ENCODE measurements around the gene UBALD2.
"Not testable (repeated sequence)": the region's sequence is repeated elsewhere in the genome, so short reads cannot be mapped to it uniquely, and the experiment has no call there.

The UBALD2 gene

DNA sequence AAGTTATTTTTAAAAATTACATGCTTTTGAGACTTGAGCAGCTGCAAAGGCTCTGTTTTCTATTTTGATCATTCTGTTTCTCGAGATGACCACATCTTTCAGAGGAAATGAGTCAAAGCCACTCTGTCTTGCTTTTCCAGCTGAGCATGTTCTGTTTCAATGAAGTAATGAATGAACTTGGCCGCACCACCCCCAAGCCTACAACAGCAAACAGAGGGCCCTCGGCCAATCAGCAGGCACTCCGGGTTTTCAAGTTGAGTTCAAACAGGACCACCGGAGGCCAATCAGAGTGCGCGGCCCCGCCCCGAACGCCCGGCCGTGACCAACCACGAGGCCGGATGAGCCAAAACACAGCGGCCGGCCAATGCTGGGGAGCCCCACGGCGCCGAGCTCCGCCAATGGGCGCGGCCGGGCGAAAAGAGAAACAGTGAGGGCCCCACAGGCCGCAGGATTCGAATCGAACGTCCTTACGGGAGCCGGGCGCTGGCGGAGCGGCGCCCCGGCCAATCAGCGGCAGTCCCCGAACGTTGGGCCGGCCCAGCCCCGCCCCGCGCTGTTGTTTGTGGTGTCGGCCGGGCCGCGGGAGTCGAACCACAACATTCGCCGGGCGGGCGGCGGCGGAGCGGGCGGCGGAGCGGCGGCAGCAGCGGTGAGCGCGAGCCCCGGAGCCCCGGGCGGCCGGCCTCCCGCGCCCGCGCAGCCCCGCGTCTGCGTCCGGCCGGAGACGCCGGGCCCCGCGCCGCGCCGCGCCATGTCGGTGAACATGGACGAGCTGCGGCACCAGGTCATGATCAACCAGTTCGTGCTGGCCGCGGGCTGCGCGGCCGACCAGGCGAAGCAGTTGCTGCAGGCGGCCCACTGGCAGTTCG is at the start of gene UBALD2:
Gene UBALD2 (plus strand): TSS at position 594 of the 869 bp plus-strand sequence. CDS start 158 bp downstream, at position 752.
- DNase-seq = peak; percentile 97 to 98

DNA sequence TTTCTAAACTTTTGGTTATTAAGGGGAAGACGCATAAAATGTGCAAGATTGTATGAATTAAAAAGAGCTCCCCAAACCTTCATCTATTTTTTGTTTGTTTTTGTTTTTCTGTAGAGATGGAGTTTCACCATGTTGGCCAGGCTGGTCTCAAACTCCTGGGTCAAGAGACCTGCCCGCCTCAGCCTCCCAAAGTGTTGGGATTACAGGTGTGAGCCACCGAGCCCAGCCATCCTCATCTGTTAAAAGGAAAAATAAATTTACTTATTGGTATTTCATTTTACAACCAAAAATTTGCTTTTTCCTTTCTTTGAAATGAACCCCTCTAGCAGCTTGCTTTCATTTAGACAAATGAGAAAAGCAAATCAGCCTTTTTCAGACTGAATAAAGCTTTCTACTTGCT is 48.1 kb upstream of the UBALD2 start:
- no peak for DNase-seq

DNA sequence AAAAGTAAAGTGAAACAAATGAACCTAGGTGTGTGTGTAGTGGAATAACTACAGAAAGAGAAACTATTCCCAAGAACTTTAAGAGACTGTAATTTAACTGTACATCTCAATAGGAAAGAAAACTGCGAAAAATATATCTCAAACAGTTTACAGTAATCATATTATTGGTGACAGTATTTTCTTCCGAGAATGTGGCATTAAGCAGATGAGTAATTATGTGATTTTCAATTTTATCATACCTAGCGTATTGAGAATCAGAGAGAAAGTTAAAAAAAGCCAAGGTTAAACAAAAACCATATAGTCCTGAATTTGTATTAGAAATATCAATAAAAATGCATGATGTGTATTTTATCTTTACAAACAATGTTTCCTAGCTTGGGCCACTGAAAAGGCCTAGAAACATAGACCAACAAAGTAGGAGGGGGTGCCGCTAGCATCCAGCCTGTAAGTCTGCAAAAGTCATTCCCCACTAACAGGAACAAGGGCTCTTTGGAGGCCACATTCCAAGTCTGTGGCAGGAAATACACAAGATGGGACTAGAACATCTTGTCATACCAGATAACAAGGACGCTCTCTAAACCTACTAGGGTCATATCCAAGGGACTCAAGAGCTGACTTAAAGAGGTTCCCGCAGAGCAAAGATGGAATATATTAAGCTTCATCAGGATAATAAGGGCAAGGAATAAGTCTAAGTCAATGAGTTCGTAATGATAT is 45.3 kb upstream of the UBALD2 start:
- DNase-seq = no peak

DNA sequence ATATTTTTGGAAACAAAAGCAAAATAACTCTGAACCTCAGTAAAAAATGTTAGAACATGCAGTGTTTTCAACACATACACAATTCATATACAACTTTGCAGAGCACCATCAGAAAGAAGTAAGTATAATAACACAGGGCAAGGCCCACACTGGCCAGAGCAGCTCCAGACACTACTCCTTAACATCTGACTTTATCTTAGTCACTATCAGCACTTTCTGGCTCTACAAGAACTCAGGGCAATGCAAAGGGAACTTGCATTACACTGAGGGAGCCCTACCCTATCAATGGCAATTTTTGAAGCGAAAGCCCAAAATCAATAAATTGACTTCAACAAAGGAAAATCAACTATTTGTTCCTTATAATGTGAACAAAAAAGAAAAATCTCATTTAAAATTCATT is 41.3 kb upstream of the UBALD2 start:
- DNase-seq = no peak

DNA sequence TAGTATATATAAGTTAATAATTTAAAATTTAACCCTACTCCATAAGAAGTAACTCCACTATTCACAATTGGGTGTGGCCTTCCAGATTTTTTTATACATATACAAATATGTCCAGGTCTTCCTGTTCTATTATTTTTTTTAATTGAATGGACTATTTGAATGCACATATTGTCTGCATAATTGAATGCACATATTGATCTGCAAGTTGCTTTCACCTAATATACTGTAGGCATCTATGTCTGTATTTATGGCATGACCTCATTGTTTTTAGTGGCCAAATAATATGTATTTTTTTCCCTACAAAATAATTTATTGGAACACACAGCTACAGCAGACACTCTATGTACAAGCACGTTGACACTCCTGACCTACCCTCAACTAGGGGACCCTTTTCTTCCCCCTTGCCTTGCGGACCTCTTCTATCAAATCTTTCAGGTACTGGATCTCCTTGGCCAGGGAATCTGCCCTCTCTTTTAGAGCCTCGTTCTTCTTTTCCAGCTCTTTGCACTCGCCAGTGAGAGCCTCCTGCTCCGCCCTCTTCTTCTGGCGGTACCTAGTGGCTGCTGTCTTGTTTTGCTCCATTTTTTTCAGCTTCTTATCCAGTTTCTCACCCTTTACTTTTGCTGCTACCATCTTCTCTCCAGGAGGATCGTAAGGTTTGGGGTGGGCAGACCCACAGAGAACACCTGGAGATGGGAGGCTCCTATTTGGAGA is 39.6 kb upstream of the UBALD2 start:
- DNase-seq = not testable (repeated sequence)

DNA sequence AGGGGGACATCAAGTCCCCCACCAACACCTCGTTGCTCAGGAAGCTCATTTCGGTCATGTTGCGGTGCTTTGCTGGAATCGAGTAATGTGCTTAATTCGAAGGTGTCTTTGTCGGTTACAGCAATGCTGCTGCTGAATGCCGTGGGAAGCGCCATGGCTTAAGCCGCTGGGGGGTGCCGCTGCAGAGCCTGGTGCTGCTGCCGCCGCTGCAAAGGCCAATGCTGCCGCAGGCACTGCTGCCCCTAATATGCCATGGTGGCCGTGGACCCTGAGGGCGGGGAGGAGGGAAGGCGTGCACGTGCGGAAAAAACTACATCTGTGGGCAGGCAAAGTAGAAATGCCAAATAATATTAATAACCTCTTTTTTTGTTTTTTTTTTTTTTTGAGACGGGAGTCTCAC is 38.4 kb upstream of the UBALD2 start:
- not testable (repeated sequence) for DNase-seq

DNA sequence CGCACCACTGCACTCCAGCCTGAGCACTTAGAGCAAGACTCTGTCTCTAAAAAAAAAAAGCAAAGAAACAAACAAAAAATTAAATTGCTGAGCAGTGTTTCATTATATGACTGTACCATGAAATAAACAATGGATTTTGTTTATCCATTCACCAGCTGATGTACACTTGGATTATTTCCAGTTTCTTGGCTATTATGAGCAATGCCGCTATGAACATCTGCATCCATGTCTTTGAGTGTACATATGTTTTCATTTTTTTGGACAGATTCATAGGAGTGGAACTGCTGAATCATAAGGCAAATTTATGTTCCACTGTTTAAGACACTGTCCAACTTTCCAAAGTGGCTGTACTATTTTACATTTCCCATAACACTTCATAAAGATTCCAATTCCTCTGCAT is 32.8 kb upstream of the UBALD2 start:
- no peak for DNase-seq

DNA sequence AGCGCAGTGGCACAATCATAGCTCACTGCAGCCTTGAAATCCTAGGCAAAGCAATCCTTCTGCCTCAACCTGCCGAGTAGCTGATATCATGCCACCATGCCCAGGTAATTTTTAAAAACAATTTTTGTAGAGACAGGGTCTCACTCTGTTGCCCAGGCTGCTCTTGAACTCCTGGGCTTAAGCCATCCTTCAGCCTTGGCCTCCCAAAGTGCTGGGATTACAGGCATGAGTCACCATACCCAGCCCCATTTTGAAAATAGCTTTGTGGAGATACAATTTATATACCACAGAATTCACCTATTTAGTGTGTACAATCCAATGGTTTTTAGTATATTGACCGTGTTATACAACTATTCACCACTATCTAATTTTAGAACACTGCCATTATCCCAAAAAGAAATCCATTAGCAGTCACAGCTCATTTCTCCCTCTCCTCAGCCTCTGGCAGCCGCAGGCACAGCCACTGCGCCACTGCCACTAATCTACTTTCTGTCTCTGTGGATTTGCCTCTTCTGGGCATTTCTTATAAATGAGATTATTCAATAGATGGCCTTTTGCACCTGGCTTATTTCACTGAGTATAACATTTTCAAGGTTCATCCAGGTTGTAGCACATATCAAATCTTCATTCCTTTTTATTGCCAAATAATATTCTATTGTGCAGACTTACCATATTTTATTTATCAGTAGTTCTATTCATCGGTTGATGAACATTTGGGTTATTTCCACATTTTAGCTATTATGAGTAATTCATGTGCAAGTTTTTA is 31.4 kb upstream of the UBALD2 start:
- DNase-seq = no peak

DNA sequence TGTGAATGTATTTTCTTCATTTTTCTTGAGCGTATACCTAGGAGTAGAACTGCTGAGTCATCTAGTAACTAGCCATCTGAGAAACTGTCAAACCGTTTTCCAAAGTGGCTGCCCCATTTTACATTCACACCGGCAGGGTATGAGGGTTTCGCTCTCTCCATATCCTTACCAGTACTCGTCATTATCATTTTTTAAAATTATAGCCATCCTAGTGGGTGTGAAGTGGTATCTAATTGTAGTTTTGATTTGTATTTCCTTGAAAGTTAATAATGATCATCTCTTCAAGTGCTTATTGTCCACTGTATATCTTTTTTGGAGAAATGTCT is 30.8 kb upstream of the UBALD2 start:
- DNase-seq = no peak

DNA sequence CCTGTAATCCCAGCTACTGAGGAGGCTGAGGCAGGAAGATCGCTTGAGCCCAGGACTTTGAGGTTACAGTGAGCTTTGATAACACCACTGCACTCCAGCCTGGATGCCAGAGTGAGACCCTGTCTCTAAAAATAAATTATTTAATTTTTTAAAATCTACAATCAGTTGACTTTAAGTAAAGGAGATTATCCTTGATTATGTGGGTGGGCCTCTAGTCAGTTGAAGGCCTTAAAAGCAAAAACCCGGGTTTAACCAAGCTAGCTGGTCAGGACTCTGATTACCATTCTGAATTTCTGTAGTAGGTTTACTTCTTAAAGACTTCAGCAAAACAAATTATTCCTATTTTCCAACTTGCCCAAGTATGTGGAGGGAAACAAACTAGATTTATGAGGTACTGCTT is 29.3 kb upstream of the UBALD2 start:
- DNase-seq = no peak

DNA sequence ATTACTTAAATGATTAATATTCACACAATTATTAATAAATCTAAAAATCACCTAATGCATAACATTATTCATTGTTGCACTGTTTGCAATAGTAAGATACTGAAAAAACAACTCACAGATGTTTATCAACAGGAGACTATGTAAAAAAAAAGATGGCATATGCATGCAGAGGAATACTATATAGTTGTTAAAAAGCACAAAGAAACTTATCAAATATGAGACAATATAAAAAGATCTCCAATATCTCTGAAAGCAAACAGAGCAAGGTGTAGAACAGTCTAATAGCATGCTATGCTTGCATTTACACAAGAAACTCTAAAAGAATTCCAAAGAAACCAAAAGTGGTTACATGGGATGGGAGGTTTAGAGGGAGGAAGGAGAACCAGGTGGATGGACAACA is 28.5 kb upstream of the UBALD2 start:
- DNase-seq = no peak

DNA sequence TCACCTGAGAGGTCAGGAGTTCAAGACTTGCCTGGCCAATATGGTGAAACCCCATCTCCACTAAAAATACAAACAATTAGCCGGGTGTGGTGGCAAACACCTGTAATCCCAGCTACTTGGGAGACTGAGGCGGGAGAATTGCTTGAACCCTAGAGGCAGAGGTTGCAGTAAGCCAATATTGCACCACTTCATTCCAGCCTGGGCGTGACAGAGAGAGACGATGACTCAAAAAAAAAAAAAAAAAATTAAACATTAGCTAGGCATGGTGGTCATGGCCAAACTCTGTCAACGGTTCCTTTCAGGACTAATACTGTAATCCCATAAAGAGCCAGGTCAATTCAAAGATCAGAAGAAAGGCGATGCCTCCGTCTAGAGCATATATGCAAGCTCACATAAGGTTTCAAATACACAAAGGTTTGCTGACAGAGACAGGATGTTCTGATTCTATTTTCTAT is 27.3 kb upstream of the UBALD2 start:
- no peak for DNase-seq

DNA sequence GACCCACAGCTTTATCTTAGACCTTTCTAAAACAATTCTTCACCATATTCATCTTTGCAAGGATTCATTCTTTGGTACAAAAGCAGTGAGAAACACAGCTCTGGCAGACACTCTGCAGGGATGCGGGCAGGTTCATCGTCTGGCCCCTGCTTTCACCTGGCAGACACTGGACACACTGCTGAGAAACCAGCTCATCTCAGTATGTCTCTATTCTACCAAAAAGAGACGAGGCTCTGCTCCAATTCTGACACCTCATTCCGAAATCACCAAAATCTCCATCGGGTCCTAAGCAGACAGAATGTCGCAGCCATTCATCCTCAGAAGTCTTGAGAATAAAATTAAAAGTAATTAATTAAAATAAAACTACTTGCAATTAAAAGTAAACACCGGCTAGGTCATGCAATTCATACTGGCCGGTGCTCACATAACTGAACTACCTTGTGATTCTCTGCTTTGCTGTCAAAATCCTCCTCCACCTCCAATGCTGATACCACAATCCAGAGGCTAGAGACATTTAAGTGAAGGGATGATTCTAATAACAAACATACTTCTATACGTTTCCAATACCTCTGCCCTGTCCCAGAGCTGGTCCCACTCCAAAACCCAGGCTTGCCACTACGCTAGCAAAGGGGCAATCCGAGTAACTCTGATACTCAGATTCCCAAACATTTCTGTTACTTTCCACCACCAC is 26.2 kb upstream of the UBALD2 start:
- DNase-seq = no peak

DNA sequence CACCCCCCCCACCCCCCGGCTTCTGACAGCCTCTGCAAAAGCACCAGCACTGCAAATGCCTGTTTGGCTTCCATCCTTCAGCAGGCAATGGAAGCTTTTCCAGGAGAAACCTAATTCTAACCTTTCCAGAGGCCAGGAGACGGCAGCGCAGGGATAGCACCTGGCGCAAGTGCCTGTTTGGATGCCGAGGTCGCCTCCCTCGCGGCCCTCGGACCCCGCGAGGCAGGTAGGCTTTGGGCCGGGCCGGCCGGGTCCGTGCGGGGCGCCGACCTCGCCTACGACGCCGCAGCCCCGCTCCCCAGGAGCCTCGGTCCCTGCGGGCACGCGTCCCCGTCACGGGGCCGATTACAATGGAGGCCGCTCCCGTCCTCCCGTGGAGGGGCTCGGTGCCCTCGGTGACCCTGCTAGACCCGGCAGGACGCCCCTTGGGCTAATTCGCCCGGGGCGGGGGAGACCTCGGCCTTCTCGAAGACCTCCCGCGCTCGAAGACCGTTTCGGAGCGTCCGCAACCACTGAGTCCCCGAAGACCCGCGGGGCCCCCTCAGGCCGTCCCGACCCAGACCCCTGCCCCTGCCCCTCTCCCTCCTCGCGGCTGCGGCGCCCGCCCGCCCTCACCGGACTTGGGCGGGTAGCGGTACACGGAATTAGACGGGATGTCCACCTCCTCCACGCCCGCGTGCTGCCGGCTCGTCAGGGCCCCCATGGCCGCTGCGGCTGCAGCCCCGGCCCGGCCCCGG is 25.4 kb upstream of the UBALD2 start:
- no peak for DNase-seq

DNA sequence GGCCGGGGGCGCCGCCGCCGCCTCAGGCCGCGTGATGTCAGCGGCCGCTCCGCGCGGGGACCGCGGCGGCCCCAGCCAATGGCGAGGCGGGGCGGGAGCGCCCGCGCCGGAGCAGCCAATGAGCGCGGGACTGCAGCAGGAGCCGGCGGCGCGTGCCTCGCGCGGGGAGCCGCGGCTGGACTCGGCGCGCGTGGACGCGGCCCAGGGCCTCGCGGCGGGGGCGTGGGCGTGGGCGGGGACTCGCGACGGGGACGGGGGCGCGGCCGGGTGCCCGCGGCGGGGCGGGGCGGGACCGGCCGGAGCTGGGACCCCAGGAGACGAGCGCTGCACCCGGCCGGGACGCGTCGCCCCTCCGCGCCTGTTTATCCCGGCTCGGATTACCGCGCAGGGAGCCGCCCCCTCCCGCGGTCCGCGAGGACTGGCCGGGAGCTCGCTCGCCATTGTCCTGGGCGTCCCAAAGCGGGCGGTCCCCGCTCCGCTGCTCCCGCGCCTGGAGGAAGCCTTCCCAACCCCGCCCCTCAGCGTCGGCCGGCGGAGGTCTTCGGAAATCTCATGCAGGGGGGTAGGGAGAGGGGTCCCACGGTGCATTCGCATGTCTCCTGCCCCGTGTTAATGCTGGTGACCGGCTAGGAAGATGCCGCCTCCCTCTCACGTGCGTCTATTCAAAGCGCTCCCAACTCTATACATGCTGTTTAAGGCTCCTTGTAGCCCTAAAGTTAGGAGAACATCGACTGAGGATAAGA is 24.5 kb upstream of the UBALD2 start, which contains the start of gene RNF157:
Gene RNF157 (minus strand): TSS at position 33 of the 743 bp plus-strand sequence. CDS start 253 bp downstream, outside the sequence.
- peak; percentile 47 to 57 for DNase-seq

DNA sequence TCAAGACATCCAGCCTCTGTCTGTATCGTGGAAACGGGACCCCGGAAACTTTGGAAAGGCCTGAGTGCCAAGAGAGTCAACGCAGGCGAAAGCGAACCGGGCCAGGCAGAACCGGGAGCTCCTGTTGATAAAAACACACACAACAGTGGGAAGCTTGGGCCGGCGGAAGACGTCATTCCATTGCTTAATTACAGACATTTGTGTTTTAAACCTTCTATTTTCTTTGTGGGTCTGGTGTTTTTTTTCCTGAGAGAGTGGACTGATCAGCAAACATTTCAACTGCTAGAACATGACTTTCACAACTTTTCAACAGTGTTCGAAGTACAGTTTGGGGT is 24.0 kb upstream of the UBALD2 start:
- no peak for DNase-seq

DNA sequence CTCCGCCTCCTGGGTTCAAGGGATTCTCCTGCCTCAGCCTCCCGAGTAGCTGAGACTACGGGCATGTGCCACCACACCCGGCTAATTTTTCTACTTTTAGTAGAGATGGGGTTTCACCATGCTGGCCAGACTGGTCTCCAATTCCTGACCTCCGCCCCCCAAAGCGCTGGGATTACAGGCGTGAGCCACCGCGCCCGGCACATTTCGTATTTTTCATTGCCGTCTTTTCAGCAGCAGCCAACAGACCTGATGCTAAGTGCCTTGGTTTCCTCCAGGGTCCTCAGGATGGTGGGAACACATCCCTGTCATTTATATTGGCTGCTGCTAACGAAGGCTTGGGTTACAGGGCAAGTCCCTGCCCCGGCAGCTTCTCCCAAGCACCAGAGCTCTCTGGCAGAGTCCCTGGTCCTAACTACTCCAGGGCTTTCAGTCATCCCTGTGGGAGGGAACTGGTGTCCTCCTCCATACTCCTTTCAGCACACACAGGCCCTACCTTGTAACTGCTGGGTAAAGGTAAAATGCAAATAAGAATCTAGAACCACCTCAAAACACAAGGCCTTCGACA is 23.4 kb upstream of the UBALD2 start:
- DNase-seq = no peak

DNA sequence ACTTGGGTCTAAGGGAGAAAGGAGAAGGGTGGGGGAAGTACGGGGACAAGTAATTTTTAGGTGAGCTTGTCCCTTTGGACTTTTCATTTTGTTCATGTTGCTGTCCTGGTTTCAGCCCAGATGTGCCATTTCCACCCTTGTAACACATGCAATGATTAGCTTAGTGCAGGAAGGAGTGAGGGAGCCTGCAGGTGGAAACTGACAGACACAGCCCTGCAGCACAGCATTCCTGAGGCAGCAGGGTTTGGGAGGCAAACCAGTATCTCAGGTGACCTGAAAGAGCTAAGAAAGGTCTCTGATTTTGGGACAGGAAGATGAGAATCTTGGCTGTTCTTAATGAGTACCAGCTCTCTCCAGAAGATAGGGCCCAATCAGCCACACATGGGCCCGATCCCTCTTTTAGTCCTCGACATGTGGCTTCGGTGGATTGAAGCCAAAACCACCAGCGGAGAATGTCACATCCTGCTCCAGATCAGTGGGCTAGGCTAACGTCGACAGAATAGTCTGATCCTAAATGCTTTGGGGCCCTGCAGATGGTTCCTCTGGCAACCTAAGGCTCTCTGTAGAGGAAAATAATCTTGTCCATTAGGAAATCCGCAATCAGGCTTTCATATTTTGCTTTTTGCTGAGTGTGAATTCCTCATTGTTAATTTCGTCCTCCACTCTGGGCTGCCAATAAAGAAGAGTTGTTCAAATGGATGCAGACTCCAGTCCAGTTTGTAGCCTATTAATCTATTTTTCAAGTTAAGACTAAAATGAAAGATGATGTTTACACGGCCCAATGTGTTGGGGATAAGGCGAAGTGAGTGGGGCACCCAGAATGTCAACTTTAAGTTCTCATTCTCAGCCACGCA is 21.1 kb upstream of the UBALD2 start:
- DNase-seq = no peak

DNA sequence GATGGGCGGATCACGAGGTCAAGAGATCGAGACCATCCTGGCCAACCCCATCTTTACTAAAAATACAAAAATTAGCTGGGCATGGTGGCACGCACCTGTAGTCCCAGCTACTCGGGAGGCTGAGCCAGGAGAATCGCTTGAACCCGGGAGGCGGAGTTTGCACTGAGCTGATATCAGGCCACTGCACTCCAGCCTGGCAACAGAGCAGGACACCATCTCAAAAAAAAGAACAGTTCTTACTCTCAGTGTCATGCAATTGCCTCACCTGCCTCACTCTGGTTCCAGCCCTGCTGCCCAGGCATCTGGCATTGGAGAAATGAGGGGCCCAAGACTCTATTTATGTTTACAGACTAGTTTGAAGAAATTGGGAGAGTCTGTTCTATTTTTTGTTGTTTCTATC is 20.4 kb upstream of the UBALD2 start:
- not testable (repeated sequence) for DNase-seq

Measured in activated CD4-positive, alpha-beta T cell treated with anti-CD3 and anti-CD28 coated beads, Interleukin-2, amount 50 U/mL, for 4 hours (primary cell).